DND-41 (cell line): ENCODE data around the gene ZNF12.

Source experiments
- EZH2 ChIP-seq: IDR thresholded peaks from 3 replicates; pipeline ENCODE4 v1.6.1; 2012; ENCODE audit warnings: borderline replicate concordance, low read depth, mild to moderate bottlenecking, moderate library complexity, low read length, inconsistent platforms; ENCODE audit not compliant: severe bottlenecking
- TF ChIP-seq, protein P1 (sequence below): IDR thresholded peaks from 2 replicates; pipeline ENCODE4 v1.5.1; 2012; ENCODE audit warnings: borderline replicate concordance, low read length, moderate library complexity, mild to moderate bottlenecking; ENCODE audit not compliant: poor library complexity, severe bottlenecking; ENCODE audit errors: extremely low read depth

DNA sequence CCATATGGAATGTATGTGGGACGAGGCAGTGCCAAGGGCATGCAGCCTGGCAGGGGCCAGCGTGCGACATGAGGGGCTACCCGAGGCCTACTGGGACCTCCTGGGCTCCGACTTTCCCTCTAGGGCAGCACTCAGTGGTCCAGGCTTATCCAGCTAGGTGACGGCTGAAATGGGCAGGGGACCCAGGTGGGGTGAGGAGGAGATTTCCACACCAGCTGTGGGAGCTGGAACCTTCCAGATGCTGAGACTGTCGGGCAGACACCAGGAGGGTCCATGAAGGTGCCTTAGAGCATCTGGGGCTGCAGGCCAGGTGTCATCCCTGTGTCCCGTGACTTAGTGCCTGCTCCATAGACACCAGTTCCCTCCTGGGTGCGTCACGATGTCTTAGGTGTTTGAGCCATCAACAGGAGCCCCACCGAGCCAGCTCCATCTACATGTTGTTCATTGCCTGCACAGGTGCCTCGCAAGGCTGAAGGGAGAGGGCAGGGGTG lies 56.2 kb downstream of the ZNF12 start:
- no peak for TF ChIP-seq EZH2
- TF ChIP-seq, protein P1, sequence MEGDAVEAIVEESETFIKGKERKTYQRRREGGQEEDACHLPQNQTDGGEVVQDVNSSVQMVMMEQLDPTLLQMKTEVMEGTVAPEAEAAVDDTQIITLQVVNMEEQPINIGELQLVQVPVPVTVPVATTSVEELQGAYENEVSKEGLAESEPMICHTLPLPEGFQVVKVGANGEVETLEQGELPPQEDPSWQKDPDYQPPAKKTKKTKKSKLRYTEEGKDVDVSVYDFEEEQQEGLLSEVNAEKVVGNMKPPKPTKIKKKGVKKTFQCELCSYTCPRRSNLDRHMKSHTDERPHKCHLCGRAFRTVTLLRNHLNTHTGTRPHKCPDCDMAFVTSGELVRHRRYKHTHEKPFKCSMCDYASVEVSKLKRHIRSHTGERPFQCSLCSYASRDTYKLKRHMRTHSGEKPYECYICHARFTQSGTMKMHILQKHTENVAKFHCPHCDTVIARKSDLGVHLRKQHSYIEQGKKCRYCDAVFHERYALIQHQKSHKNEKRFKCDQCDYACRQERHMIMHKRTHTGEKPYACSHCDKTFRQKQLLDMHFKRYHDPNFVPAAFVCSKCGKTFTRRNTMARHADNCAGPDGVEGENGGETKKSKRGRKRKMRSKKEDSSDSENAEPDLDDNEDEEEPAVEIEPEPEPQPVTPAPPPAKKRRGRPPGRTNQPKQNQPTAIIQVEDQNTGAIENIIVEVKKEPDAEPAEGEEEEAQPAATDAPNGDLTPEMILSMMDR: no peak
